Mononuclear cell (primary cell): ENCODE results near the gene SLC44A5. TPM values are rescaled to one million over a fixed set of nuclear protein-coding genes. Genes with fewer than 3 reads are reported as not detected.
"Not testable (repeated sequence)": the region's sequence is repeated elsewhere in the genome, so short reads cannot be mapped to it uniquely, and the experiment has no call there.

Experiments
- H3K27me3 ChIP-seq: 2 replicates; pipeline ENCODE4 v1.6.0; 2011; ENCODE audit warnings: low read length, control low read depth; ENCODE audit not compliant: insufficient read depth
- H3K4me1 ChIP-seq: 2 replicates; pipeline ENCODE4 v1.5.1; 2011; ENCODE audit warnings: mild to moderate bottlenecking, low read length, control low read depth; ENCODE audit not compliant: insufficient read depth
- H3K4me3 ChIP-seq: 2 replicates; pipeline ENCODE4 v1.5.1; 2011; ENCODE audit warnings: mild to moderate bottlenecking, low read length, moderate library complexity
- H3K9me3 ChIP-seq: 2 replicates; pipeline ENCODE4 v1.5.1; 2011; ENCODE audit warnings: low read depth, mild to moderate bottlenecking, control low read depth, low read length
- total RNA-seq: library from RNA; depleted of rRNA; stranded (reverse); fragments of >200 nt; gene quantifications from one replicate; pipeline ENCODE4 v1.2.3, GENCODE V29; 2012

The SLC44A5 gene
- total RNA-seq, result 0.52 TPM

- H3K4me1 ChIP-seq, result peaks cover 13% of the 10 kb centered on the region
- H3K9me3 ChIP-seq, result no peaks in the 10 kb centered on the region
- H3K4me3 ChIP-seq, result no peak within 1 kb of the TSS
- peaks cover 50% of the 10 kb centered on the region for H3K27me3 ChIP-seq
Measured at GRCh38 chr1:75611014-75611413, at the start of gene SLC44A5. Gene SLC44A5 (minus strand): TSS chr1:75611114. CDS start chr1:75541447, 69,667 bp downstream.

- Histone ChIP-seq H3K27me3 (no peaks in the 10 kb centered on the region), H3K4me3 (no peak overlapping the region), H3K9me3 (peaks cover 17% of the 10 kb centered on the region), H3K4me1 (no peaks in the 10 kb centered on the region)
Measured at GRCh38 chr1:75655931-75656330, 45.0 kb upstream of the SLC44A5 start.

DNA sequence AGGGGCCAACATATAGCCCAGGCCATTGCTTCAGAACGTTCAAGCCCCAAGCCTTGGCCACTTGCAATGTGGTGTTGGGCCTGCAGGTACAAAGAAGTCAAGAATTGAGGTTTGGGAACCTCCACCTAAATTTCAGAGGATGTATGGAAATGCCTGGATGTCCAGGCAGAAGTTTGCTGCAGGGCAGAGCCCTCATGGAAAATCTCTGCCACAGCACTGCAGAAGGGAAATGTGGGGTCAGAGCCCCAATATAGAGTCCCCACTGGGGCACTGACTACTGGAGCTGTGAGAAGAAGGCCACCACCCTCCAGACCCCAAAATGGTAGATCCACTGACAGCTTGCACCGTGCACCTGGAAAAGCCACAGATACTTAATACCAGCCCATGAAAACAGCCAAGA, 36.3 kb upstream of the SLC44A5 start:
- H3K9me3 ChIP-seq, result not testable (repeated sequence)

DNA sequence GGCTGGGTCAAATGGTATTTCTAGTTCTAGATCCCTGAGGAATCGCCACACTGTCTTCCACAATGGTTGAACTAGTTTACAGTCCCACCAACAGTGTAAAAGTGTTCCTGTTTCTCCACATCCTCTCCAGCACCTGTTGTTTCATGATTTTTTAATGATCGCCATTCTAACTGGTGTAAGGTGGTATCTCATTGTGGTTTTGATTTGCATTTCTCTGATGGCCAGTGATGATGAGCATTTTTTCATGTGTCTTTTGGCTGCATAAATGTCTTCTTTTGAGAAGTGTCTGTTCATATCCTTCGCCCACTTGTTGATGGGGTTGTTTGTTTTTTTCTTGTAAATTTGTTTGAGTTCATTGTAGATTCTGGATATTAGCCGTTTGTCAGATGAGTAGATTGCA, 34.2 kb upstream of the SLC44A5 start:
- H3K4me1 ChIP-seq, H3K27me3 ChIP-seq, H3K4me3 ChIP-seq, H3K9me3 ChIP-seq: not testable (repeated sequence)

More for the DNA sequence above, 36.3 kb upstream of the SLC44A5 start:
- H3K4me1 ChIP-seq, H3K27me3 ChIP-seq, H3K4me3 ChIP-seq: not testable (repeated sequence)

- H3K9me3 ChIP-seq, result peaks cover 4% of the 10 kb centered on the region
- H3K27me3 ChIP-seq, result no peaks in the 10 kb centered on the region
- H3K4me1 ChIP-seq, result no peaks in the 10 kb centered on the region
- no peak overlapping the region for H3K4me3 ChIP-seq
Measured at GRCh38 chr1:75643460-75643859, 32.5 kb upstream of the SLC44A5 start.

- Histone ChIP-seq H3K4me1 (no peaks in the 10 kb centered on the region), H3K4me3 (no peak overlapping the region), H3K9me3 (no peaks in the 10 kb centered on the region), H3K27me3 (no peaks in the 10 kb centered on the region)
Measured at GRCh38 chr1:75641325-75641724, 30.4 kb upstream of the SLC44A5 start.

DNA sequence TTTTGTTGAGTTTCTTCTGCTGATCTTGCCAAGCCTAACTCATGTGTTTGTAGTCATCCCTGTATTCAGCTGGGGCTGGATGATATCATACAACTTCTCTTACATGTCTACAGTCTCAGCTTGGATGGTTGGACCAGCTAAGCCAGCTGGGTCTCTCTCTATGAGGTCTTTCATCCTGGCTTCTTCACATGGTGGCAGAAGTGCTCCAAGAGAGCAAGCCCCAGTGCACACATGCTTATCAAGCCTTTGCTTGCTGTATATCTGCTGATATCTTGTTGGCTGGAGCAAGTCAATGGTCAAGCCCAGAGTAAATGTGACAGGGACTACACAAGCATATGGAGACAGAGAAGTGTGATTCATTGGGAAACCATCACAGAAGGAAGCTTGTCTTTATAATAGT, 29.2 kb upstream of the SLC44A5 start:
- H3K27me3 ChIP-seq, result peaks cover 3% of the 10 kb centered on the region
- H3K9me3 ChIP-seq, result no peaks in the 10 kb centered on the region
- no peak overlapping the region for H3K4me3 ChIP-seq
- no peaks in the 10 kb centered on the region for H3K4me1 ChIP-seq

DNA sequence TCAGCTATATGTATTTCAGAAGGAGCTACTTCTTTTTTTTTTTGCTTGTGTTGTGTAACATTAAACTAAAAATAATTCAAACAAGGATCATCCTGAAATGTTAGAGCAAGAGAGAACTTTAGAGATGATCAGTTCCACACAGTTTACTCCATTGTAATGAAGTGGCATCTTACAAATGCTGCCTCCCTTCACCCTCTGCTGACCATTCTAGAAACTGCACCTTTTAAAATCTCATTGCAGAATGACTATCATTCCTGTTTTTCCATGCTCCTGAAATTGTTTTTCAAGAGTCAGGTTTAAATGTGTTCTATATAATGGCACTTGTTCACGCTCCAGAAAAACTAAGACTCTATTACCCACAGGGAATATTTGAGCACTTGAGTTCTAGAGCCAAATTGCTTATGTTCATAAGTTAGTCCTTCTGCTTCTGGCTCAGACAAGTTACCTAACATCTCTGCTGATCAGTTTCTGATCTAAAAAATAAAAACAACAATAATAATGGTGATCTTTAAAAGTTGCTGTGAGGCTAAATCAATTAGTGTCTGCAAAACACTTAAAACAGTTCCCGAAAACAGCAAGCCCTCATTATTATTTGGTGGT, 21.5 kb upstream of the SLC44A5 start:
- peaks cover 3% of the 10 kb centered on the region for H3K27me3 ChIP-seq
- no peak overlapping the region for H3K4me3 ChIP-seq
- H3K9me3 ChIP-seq, result no peaks in the 10 kb centered on the region
- no peaks in the 10 kb centered on the region for H3K4me1 ChIP-seq

DNA sequence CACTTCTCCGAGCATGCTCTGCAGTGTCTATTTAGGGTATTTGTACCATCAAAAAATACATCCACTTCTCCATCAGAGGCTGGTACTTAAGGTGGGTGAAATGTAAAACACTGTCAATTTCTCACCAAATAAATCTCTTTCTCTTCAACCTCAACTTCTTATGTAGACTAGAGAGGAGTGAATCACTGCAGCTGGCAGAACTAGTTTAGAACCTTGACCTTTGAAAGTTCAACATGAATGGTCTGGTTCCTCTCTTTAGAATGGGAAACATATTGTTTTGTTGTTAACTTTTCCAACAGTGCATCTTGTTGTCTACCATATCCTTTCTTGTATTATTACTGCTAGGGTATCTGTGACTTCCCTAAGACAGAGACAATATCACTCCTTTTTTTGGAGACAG, 20.1 kb upstream of the SLC44A5 start:
- H3K27me3 ChIP-seq, result peaks cover 2% of the 10 kb centered on the region
- H3K4me3 ChIP-seq, result no peak overlapping the region
- no peaks in the 10 kb centered on the region for H3K4me1 ChIP-seq
- no peaks in the 10 kb centered on the region for H3K9me3 ChIP-seq

DNA sequence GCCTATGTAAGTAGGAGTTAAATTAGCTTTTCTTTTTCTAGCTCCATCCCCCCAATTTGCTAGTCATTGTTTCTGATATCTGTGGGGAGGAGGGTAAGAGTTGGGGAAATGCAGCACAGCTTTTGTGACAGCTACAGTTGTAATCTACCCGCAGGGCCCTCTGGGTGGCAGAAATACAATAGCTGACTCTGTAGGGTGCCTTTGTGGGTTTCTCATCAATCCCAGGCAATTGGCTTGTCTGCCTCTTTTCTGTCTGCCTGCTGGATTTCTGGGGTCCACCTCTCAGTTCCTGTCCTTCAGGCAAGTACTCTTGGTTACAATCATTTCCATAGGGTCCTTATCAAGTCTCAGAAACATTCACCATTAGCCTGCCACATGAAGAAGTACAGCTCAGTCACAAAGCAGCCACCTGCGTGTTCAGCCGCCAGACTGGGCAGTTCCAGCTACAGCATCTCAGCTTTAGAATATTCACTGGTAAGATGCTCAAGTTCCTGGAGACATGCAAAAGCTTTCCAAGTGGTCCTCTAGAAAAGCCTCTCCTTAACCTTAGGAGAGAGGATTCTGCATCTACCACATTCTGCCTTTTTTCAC, 19.2 kb upstream of the SLC44A5 start:
- H3K9me3 ChIP-seq, result no peaks in the 10 kb centered on the region
- H3K27me3 ChIP-seq, result no peaks in the 10 kb centered on the region
- no peak overlapping the region for H3K4me3 ChIP-seq
- H3K4me1 ChIP-seq, result no peaks in the 10 kb centered on the region

- Histone ChIP-seq H3K4me1 (no peaks in the 10 kb centered on the region), H3K9me3 (no peaks in the 10 kb centered on the region), H3K27me3 (no peaks in the 10 kb centered on the region), H3K4me3 (no peak overlapping the region)
Measured at GRCh38 chr1:75625795-75626194, 14.9 kb upstream of the SLC44A5 start.

DNA sequence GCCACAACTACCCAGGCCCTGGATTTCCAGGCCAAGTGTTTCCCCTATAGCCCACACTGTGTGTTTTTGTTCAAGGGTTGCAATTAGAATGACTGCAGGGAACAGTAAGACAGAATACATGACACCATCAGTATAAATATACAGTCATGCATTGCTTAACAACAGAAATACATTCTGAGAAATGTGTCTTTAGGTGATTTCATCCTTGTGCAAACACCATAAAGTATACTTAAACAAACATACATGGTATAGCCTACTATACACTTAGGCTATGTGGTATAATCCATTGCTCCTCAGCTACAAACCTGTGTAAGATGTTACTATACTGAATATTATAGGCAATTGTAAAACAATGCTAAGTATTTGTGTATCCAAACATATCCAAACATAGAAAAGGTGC, 7.5 kb upstream of the SLC44A5 start:
- Histone ChIP-seq H3K27me3 (peaks cover 49% of the 10 kb centered on the region), H3K4me3 (no peak overlapping the region)

GRCh38 chr1:75616436-75617433, 5.8 kb upstream of the SLC44A5 start:
- Histone ChIP-seq H3K4me3 (no peak overlapping the region), H3K4me1 (peaks cover 13% of the 10 kb centered on the region), H3K27me3 (peaks cover 66% of the 10 kb centered on the region), H3K9me3 (no peaks in the 10 kb centered on the region)

More for the DNA sequence above, 7.5 kb upstream of the SLC44A5 start:
- Histone ChIP-seq H3K4me1 (peaks cover 13% of the 10 kb centered on the region), H3K9me3 (no peaks in the 10 kb centered on the region)

GRCh38 chr1:75615613-75616435, 4.9 kb upstream of the SLC44A5 start:
- H3K4me1 ChIP-seq, result peaks cover 13% of the 10 kb centered on the region

DNA sequence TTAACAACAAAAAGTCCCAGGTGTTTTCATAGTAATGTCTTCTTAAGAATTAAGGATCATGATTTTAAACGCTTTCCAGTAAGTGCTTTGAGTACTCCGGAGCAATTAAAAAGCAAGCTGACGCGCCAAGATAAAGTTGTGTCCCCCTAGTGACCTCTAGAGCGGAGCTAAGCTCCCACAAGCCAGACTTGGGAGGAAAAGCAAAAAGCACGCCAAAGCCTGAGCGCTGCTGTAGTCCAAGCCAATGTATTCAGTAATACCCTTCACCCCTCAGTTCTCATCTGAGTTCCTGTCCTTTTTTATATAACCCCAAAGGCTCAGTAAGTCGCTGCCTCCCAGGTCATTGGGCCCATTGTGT, 3.5 kb upstream of the SLC44A5 start:
- H3K27me3 ChIP-seq, result peaks cover 71% of the 10 kb centered on the region
- no peaks in the 10 kb centered on the region for H3K9me3 ChIP-seq
- no peak overlapping the region for H3K4me3 ChIP-seq
- H3K4me1 ChIP-seq, result peaks cover 13% of the 10 kb centered on the region

More at GRCh38 chr1:75615613-75616435, 4.9 kb upstream of the SLC44A5 start:
- Histone ChIP-seq H3K27me3 (peaks cover 74% of the 10 kb centered on the region), H3K9me3 (no peaks in the 10 kb centered on the region), H3K4me3 (no peak overlapping the region)
